IMR-90 (cell line): ENCODE results near the gene TENM4. TPM values are rescaled to one million over a fixed set of nuclear protein-coding genes. Genes with fewer than 3 reads are reported as not detected.

Experiments used
- ATAC-seq: fragments of 200-7000 bp; cut with Tn5 transposase; 2 replicates; pipeline ENCODE4 v1.9.1; 2020; ENCODE audit warnings: low read depth, mild to moderate bottlenecking, moderate library complexity
- BruUV-seq: library from RNA; stranded (reverse); fragments of 400-500 nt; replicated peaks from 2 replicates; lab custom pipeline; 2021; lab: Mats Ljungman, UMichigan
- CTCF ChIA-PET: fragments of 300-600 bp; formaldehyde crosslinking; extraction: SDS; loops from one replicate; lab custom pipeline; 2021; ENCODE audit warnings: antibody characterized with exemption; lab: Yijun Ruan, JAX
- POLR2A ChIA-PET: fragments of 300-600 bp; sonication (Branson Sonifier 250); formaldehyde crosslinking; loops from one replicate; lab custom pipeline; 2022; ENCODE audit warnings: antibody characterized with exemption; ENCODE audit not compliant: unreplicated experiment; lab: Charles Lee
- DNase-seq: peaks from one replicate; pipeline ENCODE4 v3.0.0; 2013
- H2AFZ ChIP-seq: replicated peaks from 2 replicates; pipeline ENCODE3; 2013; ENCODE audit warnings: low read length, mild to moderate bottlenecking; ENCODE audit not compliant: poor library complexity
- H2AK5ac ChIP-seq: 2 replicates; pipeline ENCODE4 v1.6.1; 2013; ENCODE audit warnings: low read depth, low read length, inconsistent platforms
- H2AK9ac ChIP-seq: replicated peaks from 2 replicates; pipeline ENCODE3; 2013; ENCODE audit warnings: mild to moderate bottlenecking, low read depth, low read length, moderate library complexity; ENCODE audit not compliant: poor library complexity
- H2BK120ac ChIP-seq: 2 replicates; pipeline ENCODE4 v1.6.1; 2013; ENCODE audit warnings: low read depth, low read length, inconsistent platforms
- H2BK15ac ChIP-seq: 3 replicates; pipeline ENCODE4 v1.6.1; 2013; ENCODE audit warnings: low read depth, low read length, inconsistent platforms
- H2BK20ac ChIP-seq: 2 replicates; pipeline ENCODE4 v1.6.1; 2013; ENCODE audit warnings: low read depth, mild to moderate bottlenecking, inconsistent platforms, low read length, moderate library complexity
- H2BK5ac ChIP-seq: 2 replicates; pipeline ENCODE4 v1.6.1; 2013; ENCODE audit warnings: mild to moderate bottlenecking, low read depth, low read length, inconsistent platforms; ENCODE audit not compliant: poor library complexity, severe bottlenecking
- H3K14ac ChIP-seq: replicated peaks from 2 replicates; pipeline ENCODE4 v1.6.1; 2013; ENCODE audit warnings: low read depth, low read length, inconsistent platforms
- H3K18ac ChIP-seq: 2 replicates; pipeline ENCODE4 v1.6.1; 2013; ENCODE audit warnings: low read depth, low read length, control low read depth
- H3K23ac ChIP-seq: 2 replicates; pipeline ENCODE4 v1.6.1; 2013; ENCODE audit warnings: low read depth, low read length, inconsistent platforms
- H3K27ac ChIP-seq: 2 replicates; pipeline ENCODE4 v1.5.1; 2013; ENCODE audit warnings: mild to moderate bottlenecking, control low read depth, low read length; ENCODE audit not compliant: insufficient read depth
- H3K27me3 ChIP-seq: 2 replicates; pipeline ENCODE4 v1.6.1; 2013; ENCODE audit warnings: low read length; ENCODE audit not compliant: control insufficient read depth, insufficient read depth
- H3K36me3 ChIP-seq: 2 replicates; pipeline ENCODE4 v1.6.1; 2013; ENCODE audit warnings: low read length, mixed read lengths; ENCODE audit not compliant: control insufficient read depth, insufficient read depth
- H3K4ac ChIP-seq: 2 replicates; pipeline ENCODE4 v1.6.1; 2013; ENCODE audit warnings: low read depth, low read length, inconsistent platforms
- H3K4me1 ChIP-seq: 2 replicates; pipeline ENCODE4 v1.6.1; 2013; ENCODE audit warnings: low read length, mixed read lengths; ENCODE audit not compliant: control insufficient read depth, insufficient read depth
- H3K4me2 ChIP-seq: 2 replicates; pipeline ENCODE4 v1.6.1; 2013; ENCODE audit warnings: low read depth, mild to moderate bottlenecking, control low read depth, low read length, moderate library complexity
- H3K4me3 ChIP-seq: 2 replicates; pipeline ENCODE4 v1.5.1; 2013; ENCODE audit warnings: low read depth, mild to moderate bottlenecking, control low read depth, low read length, moderate library complexity; ENCODE audit not compliant: insufficient read depth
- H3K56ac ChIP-seq: 2 replicates; pipeline ENCODE4 v1.6.1; 2013; ENCODE audit warnings: low read length, inconsistent platforms; ENCODE audit not compliant: insufficient read depth; ENCODE audit errors: extremely low read depth
- H3K79me1 ChIP-seq, 2 experiments: 2 replicates each; pipeline ENCODE4 v1.6.1; 2013; ENCODE audit warnings: low read length in 2 of 2, inconsistent platforms in 1 of 2, low read depth in 1 of 2
- H3K9ac ChIP-seq: 2 replicates; pipeline ENCODE4 v1.6.1; 2013; ENCODE audit warnings: low read depth, low read length, control low read depth
- H3K9me1 ChIP-seq: 2 replicates; pipeline ENCODE4 v1.6.1; 2013; ENCODE audit warnings: low read length, inconsistent platforms; ENCODE audit not compliant: insufficient read depth
- H3K9me3 ChIP-seq: 2 replicates; pipeline ENCODE4 v1.6.1; 2013; ENCODE audit warnings: low read length; ENCODE audit not compliant: control insufficient read depth, insufficient read depth
- H4K20me1 ChIP-seq: 2 replicates; pipeline ENCODE4 v1.6.1; 2013; ENCODE audit warnings: low read length, inconsistent platforms; ENCODE audit not compliant: insufficient read depth
- H4K5ac ChIP-seq: 2 replicates; pipeline ENCODE4 v1.6.1; 2013; ENCODE audit warnings: mild to moderate bottlenecking, low read depth, low read length, control low read depth
- H4K8ac ChIP-seq, 2 experiments: 2 replicates each; pipeline ENCODE4 v1.6.1; 2013; ENCODE audit warnings: low read depth in 2 of 2, low read length in 2 of 2, control low read depth in 1 of 2, inconsistent platforms in 1 of 2
- H4K91ac ChIP-seq: 2 replicates; pipeline ENCODE4 v1.6.1; 2013; ENCODE audit warnings: low read depth, low read length, inconsistent platforms; ENCODE audit not compliant: insufficient read depth
- BHLHE40 ChIP-seq: fragments of 150-350 bp; IDR thresholded peaks from 2 replicates; pipeline ENCODE4 v1.6.1; 2016; ENCODE audit warnings: mild to moderate bottlenecking, low read depth, low read length
- CHD1 ChIP-seq: IDR thresholded peaks from 2 replicates; pipeline ENCODE4 v1.6.1; 2012; ENCODE audit warnings: low read depth, low read length, improper control_type of control experiment
- MAFK ChIP-seq: IDR thresholded peaks from 2 replicates; pipeline ENCODE4 v1.6.1; 2012; ENCODE audit warnings: low read depth, low read length, improper control_type of control experiment
- MAZ ChIP-seq: IDR thresholded peaks from 2 replicates; pipeline ENCODE4 v1.6.1; 2012; ENCODE audit warnings: low read depth, mild to moderate bottlenecking, low read length, improper control_type of control experiment, moderate library complexity, borderline replicate concordance
- MXI1 ChIP-seq: IDR thresholded peaks from 2 replicates; pipeline ENCODE4 v1.6.1; 2012; ENCODE audit warnings: low read depth, mild to moderate bottlenecking, low read length, moderate library complexity, borderline replicate concordance
- NFE2L2 ChIP-seq: fragments of 150-350 bp; IDR thresholded peaks from 2 replicates; pipeline ENCODE4 v1.6.1; 2016; ENCODE audit warnings: low read depth, mild to moderate bottlenecking, low read length
- POLR2A ChIP-seq: IDR thresholded peaks from 2 replicates; pipeline ENCODE4 v1.6.1; 2012; ENCODE audit warnings: mild to moderate bottlenecking, low read depth, low read length
- RCOR1 ChIP-seq: IDR thresholded peaks from 2 replicates; pipeline ENCODE4 v1.6.1; 2012; ENCODE audit warnings: mild to moderate bottlenecking, low read length, improper control_type of control experiment; ENCODE audit not compliant: insufficient replicate concordance
- RFX5 ChIP-seq: IDR thresholded peaks from 2 replicates; pipeline ENCODE4 v1.8.0; 2012; ENCODE audit warnings: low read depth, mild to moderate bottlenecking, low read length, moderate library complexity
- WGBS, 2 experiments: methylation state at CpG; one replicate each; pipeline versions ENCODE4 v1.1.5 to v1.1.7; 2013; ENCODE audit warnings: missing lambda C conversion rate in 2 of 2; ENCODE audit not compliant: insufficient read length in 1 of 2; ENCODE audit errors: extremely low coverage in 2 of 2; 5-methylcytosine and 5-hydroxymethylcytosine counted together
- dilution Hi-C: fragments of 300-500 bp; cut with HindIII; formaldehyde crosslinking; loops from one replicate; pipeline ENCODE4 v1.14.3; 2018; ENCODE audit warnings: low sequenced_read_pairs; ENCODE audit not compliant: unreplicated experiment
- in situ Hi-C: fragments of 300-500 bp; cut with MboI; formaldehyde crosslinking; loops from 3 replicates; pipeline ENCODE4 v1.14.3; 2019; ENCODE audit warnings: low sequenced_read_pairs, inconsistent platforms, mixed read lengths
- intact Hi-C: fragments of 100-400 bp; cut with micrococcal nuclease; formaldehyde crosslinking; loops from 2 replicates; pipeline ENCODE4 v1.10.0; 2022
- polyA plus RNA-seq, 3 experiments: library from polyadenylated mRNA; depleted of rRNA; stranded (reverse); fragments of >200 nt; gene quantifications; 2 replicates each; pipeline ENCODE4 v1.2.3, GENCODE V29; 2012; ENCODE audit warnings: low replicate concordance in 1 of 3
- total RNA-seq: library from RNA; depleted of rRNA; stranded (reverse); fragments of >200 nt; gene quantifications from 2 replicates; pipeline ENCODE4 v1.2.3, GENCODE V29; 2012

The TENM4 gene
- total and polyA plus RNA-seq, 2 of the 4 experiments (the other 2 are of a cell fraction), result 7.4 to 9.0 TPM

DNA sequence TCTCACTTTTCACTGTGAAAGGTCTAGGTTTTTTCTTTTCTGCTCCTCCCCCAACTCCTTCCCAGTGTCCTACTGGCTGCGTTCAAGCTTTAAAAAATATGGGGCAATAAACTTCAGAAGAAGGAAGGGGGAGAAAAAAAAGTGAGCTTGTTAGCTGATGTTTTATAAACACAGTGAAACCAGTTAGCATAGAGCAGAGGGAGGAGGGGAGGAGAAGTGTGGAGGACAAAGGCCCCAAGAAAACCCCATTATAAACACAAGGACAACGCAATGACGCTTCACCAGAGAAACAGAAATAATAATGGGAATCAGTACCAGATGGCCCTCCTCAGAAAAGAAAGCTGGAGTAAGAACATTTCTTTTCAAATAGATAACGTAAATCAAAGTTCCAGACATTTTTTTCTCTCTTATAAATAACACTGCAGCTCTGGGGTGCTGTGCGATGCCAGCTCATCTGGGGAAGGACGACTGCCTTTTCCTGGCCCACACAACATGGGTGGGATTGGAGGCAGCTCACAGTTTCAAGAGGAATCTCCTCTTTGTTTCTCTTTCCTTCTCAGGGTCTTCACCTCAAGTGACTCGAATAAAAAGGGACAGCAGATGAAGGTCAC, 630.8 kb downstream of the TENM4 start:
- POLR2A ChIA-PET, result interaction anchor here (0.6 to 2.0 kb wide), 4 partner anchors 8 to 25 kb away, joined by 3 to 13 read pairs (median 4); no protein-coding TSS in a partner anchor
- peak overlapping the region; percentile 97 for H2BK20ac ChIP-seq
- in situ Hi-C loops (loop anchor here (10.0 kb wide), 1 partner anchor 245 kb away; no protein-coding TSS in a partner anchor), dilution Hi-C loops (no loop called here), intact Hi-C loops (loop anchor here (5.0 kb wide), 1 partner anchor 163 kb away; no protein-coding TSS in a partner anchor)
- DNase-seq (peak; percentile 91), ATAC-seq (peak; percentile 80)
- CTCF ChIA-PET, result interaction anchor here (0.6 to 4.3 kb wide), 6 partner anchors 8 to 151 kb away, joined by 3 to 29 read pairs (median 4); no protein-coding TSS in a partner anchor
- H2AFZ ChIP-seq, result peak overlapping the region; percentile 83
- peak overlapping the region; percentile 99 for H3K27ac ChIP-seq
- H3K4me2 ChIP-seq, result peak overlapping the region; percentile 45
- peak overlapping the region; percentile 99 for H3K18ac ChIP-seq
- peak overlapping the region; percentile 90 for H2AK5ac ChIP-seq
- WGBS, 2 experiments, result no CpG with 5 or more reads among the region's 7 CpGs
- H4K91ac ChIP-seq, result peak overlapping the region; percentile 95
- peak overlapping the region; percentile 98 for H2BK5ac ChIP-seq
- peak overlapping the region; percentile 67 for H2AK9ac ChIP-seq
- H4K8ac ChIP-seq, result peak overlapping the region; percentile 79 to 94
- H2BK15ac ChIP-seq, result peak overlapping the region; percentile 63
- peak overlapping the region; percentile 91 for H3K56ac ChIP-seq
- no peaks in the 10 kb centered on the region for H3K9me3 ChIP-seq
- H3K9me1 ChIP-seq, result peaks cover 33% of the 10 kb centered on the region
- H3K4me3 ChIP-seq, result no peak overlapping the region
- H3K14ac ChIP-seq, result peak overlapping the region; percentile 87
- peaks cover 34% of the 10 kb centered on the region for H3K4me1 ChIP-seq
- TF ChIP-seq POLR2A, result peak; percentile 29; the same call in 1 of the 2 replicates
- no peak for TF ChIP-seq RFX5
- TF ChIP-seq RCOR1, result no peak
- peak; percentile 16; the same call in 1 of the 2 replicates for TF ChIP-seq MAZ
- no peak for TF ChIP-seq CHD1
- TF ChIP-seq NFE2L2, result no peak
- no peak for TF ChIP-seq MAFK
- TF ChIP-seq BHLHE40, result no peak
- TF ChIP-seq MXI1, result no peak
- no TSS peak for BruUV-seq
- H3K79me1 ChIP-seq, result peaks cover 0 to 5% of the 10 kb centered on the region in 2 experiments; a peak in 1 of 4 replicates
- peak overlapping the region; percentile 99 for H4K5ac ChIP-seq
- no peaks in the 10 kb centered on the region for H4K20me1 ChIP-seq
- H3K23ac ChIP-seq, result peak overlapping the region; percentile 96
- H2BK120ac ChIP-seq, result peak overlapping the region; percentile 98
- no peaks in the 10 kb centered on the region for H3K27me3 ChIP-seq
- peak overlapping the region; percentile 75 for H3K9ac ChIP-seq
- H3K36me3 ChIP-seq, result no peaks in the 10 kb centered on the region; the same call in 1 of the 2 replicates
- H3K4ac ChIP-seq, result peak overlapping the region; percentile 95
